SJCRH30 (cell line): ENCODE measurements around the gene WDR20. TPM values are rescaled to one million over a fixed set of nuclear protein-coding genes. Genes with fewer than 3 reads are reported as not detected.

ENCODE experiments used
- DNase-seq, 2 experiments: peaks; one replicate each; pipeline ENCODE4 v3.0.0-alpha.2; 2015 to 2020
- H3K27ac ChIP-seq: fragments of 250-450 bp; sonication (Bioruptor Pico); 2 replicates; pipeline ENCODE4 v1.5.1; 2020; ENCODE audit warnings: mild to moderate bottlenecking, moderate library complexity
- H3K27me3 ChIP-seq: fragments of 250-450 bp; sonication (Bioruptor Pico); 2 replicates; pipeline ENCODE4 v1.5.1; 2020; ENCODE audit warnings: mild to moderate bottlenecking, moderate library complexity
- H3K36me3 ChIP-seq: fragments of 250-450 bp; sonication (Bioruptor Pico); 2 replicates; pipeline ENCODE4 v1.5.1; 2020; ENCODE audit warnings: mild to moderate bottlenecking, moderate library complexity
- H3K4me1 ChIP-seq: fragments of 250-450 bp; sonication (Bioruptor Pico); 2 replicates; pipeline ENCODE4 v1.5.1; 2020; ENCODE audit warnings: mild to moderate bottlenecking, moderate library complexity
- H3K4me3 ChIP-seq: fragments of 250-450 bp; sonication (Bioruptor Pico); 2 replicates; pipeline ENCODE4 v1.5.1; 2020; ENCODE audit warnings: mild to moderate bottlenecking, moderate library complexity
- H3K9me3 ChIP-seq: fragments of 250-450 bp; sonication (Bioruptor Pico); replicated peaks from 2 replicates; pipeline ENCODE4 v1.5.1; 2020; ENCODE audit warnings: mild to moderate bottlenecking, moderate library complexity
- total RNA-seq: library from RNA; depleted of rRNA; stranded (reverse); fragments of >200 nt; shearing (Covaris generic); gene quantifications from 2 replicates; pipeline ENCODE4 v1.2.3, GENCODE V29; 2014

WDR20 gene
- total RNA-seq, 1 experiment from 2014 or later = 23.2 TPM

DNA sequence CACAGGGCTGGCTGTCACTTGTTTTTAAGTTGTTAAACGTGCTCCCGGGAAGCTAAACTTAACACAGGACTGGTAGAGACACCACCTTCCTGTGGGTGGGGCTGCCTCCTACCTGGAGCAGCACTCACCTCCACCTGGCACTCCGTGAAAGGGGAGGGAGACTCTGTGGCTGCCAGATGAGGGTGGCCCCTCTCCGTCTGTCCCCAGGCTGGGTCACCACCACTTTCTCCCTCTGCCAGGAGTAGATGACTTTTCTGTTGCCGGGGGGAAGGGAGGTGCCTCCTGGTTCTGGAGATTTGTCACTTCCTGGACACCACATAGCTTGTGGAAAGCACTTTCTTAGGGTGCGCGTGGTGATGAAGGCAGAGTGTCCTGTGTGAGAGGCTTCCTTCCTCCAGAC, 81.3 kb downstream of the WDR20 start:
- H3K27me3 ChIP-seq = no peaks in the 10 kb centered on the region
- no peaks in the 10 kb centered on the region for H3K9me3 ChIP-seq
- H3K36me3 ChIP-seq = peaks cover 2% of the 10 kb centered on the region; the same call in 1 of the 2 replicates
- H3K27ac ChIP-seq = no peak overlapping the region
- H3K4me1 ChIP-seq = peaks cover 6% of the 10 kb centered on the region; the same call in 1 of the 2 replicates
- no peak overlapping the region for H3K4me3 ChIP-seq
- DNase-seq = no peak

DNA sequence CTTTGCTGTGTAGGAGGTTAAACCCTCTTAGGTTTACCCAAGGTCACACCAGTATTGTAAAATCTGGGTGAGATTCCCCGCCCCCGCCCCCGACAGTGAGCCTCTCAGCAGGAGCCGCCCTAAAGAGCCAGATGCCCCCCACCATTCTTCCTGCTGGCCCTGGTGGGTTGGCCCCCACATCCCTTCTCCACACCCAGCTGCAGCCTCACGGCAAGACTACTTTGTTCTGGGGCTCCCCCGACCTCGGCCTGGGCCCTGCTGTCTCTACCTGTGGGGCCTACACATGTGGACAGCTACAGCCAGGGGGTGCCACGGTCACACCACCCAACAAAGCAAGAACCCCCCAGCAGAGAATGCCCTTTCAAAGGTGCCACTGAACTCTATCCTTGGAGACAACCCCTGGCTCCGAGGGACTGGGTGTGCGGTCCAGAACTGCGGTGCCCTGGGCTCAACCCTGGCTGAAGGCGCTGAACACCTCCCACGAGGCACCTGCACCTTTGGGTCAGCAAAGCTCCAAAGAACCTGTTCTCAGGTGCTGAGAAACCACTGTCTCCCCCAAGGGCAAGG, 82.4 kb downstream of the WDR20 start:
- H3K9me3 ChIP-seq = no peaks in the 10 kb centered on the region
- H3K4me3 ChIP-seq = no peak overlapping the region
- peaks cover 6% of the 10 kb centered on the region; the same call in 1 of the 2 replicates for H3K4me1 ChIP-seq
- H3K27ac ChIP-seq = no peak overlapping the region
- no peak for DNase-seq
- H3K36me3 ChIP-seq = peaks cover 2% of the 10 kb centered on the region; the same call in 1 of the 2 replicates
- no peaks in the 10 kb centered on the region for H3K27me3 ChIP-seq

DNA sequence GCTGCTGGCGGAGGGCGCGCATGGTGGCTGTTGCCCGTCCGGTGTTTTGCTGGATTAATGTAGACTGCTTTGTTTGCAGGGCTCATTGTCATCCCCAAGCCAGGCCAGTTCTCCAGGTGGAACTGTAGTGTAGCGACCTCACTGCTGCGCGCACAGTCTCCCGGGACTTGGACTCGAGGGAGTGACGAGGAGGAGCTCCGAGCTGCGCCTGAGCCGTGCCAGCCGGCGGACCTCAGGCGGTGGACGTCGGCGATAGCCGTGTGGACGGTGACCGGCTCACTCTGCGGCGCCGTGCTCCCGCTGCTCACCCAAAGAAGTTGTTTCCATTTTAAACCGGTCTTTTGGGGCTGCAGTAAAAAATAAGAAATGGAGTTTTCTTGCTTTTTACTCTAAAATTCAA, 83.1 kb downstream of the WDR20 start:
- H3K27me3 ChIP-seq = no peaks in the 10 kb centered on the region
- H3K36me3 ChIP-seq = peaks cover 2% of the 10 kb centered on the region; the same call in 1 of the 2 replicates
- H3K4me1 ChIP-seq = peaks cover 6% of the 10 kb centered on the region; the same call in 1 of the 2 replicates
- H3K4me3 ChIP-seq = no peak overlapping the region
- H3K9me3 ChIP-seq = no peaks in the 10 kb centered on the region
- no peak for DNase-seq
- no peak overlapping the region for H3K27ac ChIP-seq

DNA sequence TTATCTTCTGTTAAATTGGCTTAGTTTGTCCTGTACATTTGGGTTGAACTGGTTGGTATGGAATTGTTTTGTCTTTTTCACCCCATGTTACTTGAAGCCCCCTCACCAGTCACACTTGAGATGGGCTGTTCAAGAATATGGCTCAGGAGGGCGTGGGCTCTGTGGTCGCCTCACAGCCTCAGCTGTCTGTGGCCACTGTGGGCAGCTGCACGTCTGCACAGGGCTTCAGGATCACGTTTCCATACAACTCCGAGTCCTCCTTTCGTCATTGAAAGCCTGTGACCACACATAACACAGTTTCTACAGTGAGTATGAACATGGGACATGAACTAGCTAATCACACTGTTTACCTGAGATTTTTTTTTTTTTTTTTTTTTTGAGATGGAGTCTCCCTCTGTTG, 84.0 kb downstream of the WDR20 start:
- Histone ChIP-seq H3K27me3 (no peaks in the 10 kb centered on the region), H3K9me3 (no peaks in the 10 kb centered on the region), H3K27ac (no peak overlapping the region), H3K36me3 (peaks cover 2% of the 10 kb centered on the region; the same call in 1 of the 2 replicates), H3K4me1 (peaks cover 6% of the 10 kb centered on the region; the same call in 1 of the 2 replicates), H3K4me3 (no peak overlapping the region)
- peak; percentile 72 to 80 for DNase-seq

DNA sequence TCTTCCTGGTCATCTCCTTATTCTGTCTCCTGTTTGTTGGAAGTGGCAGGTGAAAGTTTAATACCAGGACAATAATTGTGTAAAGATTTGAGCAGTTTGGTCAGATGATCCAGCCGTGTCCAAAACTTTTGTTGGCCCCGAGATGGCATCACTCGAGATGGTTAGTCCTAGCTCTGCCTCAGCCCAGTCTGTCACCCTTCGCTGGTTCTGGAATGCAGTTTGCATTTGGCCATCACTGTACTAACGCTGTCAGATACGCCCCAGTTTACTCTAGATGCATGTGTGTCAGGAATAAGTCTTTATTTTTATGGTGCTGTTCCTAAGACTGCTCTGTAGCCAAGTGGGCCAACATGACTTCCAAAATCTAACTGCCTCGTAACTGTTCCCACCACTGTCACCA, 85.7 kb downstream of the WDR20 start:
- no peaks in the 10 kb centered on the region for H3K27me3 ChIP-seq
- no peak overlapping the region for H3K27ac ChIP-seq
- DNase-seq = no peak
- H3K4me3 ChIP-seq = no peak overlapping the region
- H3K36me3 ChIP-seq = peaks cover 2% of the 10 kb centered on the region; the same call in 1 of the 2 replicates
- H3K4me1 ChIP-seq = peaks cover 6% of the 10 kb centered on the region; the same call in 1 of the 2 replicates
- no peaks in the 10 kb centered on the region for H3K9me3 ChIP-seq

DNA sequence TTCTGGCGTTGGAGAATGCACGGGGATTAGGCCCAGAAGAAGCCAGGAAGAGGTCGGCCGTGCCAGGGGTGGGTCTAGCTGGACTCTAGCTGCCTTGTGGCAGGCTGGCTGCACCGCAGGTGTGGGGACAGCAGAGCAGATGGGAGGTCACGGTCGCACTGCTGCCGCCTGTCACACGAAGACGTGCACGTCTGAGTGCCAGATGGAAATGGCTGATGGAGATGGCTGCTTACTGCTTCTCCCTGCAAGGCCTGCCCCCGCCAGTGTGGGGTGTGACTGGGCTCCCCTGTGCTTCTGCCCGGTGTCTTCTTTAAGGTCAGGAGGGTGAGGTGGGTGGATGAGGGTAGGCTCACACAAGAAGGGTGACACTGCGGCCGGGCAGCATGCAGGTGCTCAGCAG, 86.2 kb downstream of the WDR20 start:
- Histone ChIP-seq H3K4me1 (peaks cover 6% of the 10 kb centered on the region; the same call in 1 of the 2 replicates), H3K27me3 (no peaks in the 10 kb centered on the region), H3K36me3 (peaks cover 2% of the 10 kb centered on the region; the same call in 1 of the 2 replicates), H3K4me3 (no peak overlapping the region), H3K9me3 (no peaks in the 10 kb centered on the region), H3K27ac (no peak overlapping the region)
- no peak for DNase-seq

DNA sequence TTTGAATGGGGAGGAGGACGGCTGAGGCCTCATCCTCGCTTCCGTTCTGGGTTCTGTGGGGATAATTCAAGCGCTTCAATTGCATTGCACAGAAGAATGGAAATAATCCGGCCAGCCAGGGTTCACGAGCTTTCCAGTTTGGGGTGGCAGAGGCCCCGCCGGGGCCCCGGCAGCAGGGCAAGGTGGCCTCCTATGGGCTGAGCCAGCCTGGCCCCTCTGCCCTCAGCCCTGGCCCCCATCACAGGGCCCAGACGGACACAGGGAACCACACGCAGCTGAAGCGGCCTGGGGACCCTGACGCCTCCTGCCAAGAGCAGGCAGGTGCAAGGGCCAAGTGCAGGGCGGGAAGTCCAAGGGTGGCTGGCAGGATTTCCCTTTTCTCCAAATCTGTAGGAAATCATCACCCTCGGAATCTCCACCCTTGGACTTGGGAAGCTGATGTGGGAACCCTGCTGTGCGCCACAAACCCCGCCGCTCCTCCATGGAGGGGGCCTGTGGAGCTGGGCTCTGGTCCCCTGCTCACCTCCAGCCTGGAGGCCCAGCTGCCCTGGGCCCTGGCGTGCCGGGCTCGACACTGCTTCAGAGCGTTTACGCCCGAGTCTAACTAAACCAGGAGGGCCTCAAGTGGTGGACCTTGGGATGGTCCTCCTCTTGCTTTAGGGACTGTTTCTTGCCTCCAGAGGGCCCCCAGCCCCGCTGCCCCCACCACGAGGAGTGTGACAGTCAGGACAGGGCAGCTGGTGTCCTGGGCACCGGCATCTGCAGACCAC, 86.8 kb downstream of the WDR20 start:
- H3K27ac ChIP-seq = no peak overlapping the region
- no peak for DNase-seq
- H3K36me3 ChIP-seq = no peaks in the 10 kb centered on the region
- no peak overlapping the region for H3K4me3 ChIP-seq
- no peaks in the 10 kb centered on the region for H3K27me3 ChIP-seq
- H3K9me3 ChIP-seq = no peaks in the 10 kb centered on the region
- peaks cover 6% of the 10 kb centered on the region; the same call in 1 of the 2 replicates for H3K4me1 ChIP-seq

DNA sequence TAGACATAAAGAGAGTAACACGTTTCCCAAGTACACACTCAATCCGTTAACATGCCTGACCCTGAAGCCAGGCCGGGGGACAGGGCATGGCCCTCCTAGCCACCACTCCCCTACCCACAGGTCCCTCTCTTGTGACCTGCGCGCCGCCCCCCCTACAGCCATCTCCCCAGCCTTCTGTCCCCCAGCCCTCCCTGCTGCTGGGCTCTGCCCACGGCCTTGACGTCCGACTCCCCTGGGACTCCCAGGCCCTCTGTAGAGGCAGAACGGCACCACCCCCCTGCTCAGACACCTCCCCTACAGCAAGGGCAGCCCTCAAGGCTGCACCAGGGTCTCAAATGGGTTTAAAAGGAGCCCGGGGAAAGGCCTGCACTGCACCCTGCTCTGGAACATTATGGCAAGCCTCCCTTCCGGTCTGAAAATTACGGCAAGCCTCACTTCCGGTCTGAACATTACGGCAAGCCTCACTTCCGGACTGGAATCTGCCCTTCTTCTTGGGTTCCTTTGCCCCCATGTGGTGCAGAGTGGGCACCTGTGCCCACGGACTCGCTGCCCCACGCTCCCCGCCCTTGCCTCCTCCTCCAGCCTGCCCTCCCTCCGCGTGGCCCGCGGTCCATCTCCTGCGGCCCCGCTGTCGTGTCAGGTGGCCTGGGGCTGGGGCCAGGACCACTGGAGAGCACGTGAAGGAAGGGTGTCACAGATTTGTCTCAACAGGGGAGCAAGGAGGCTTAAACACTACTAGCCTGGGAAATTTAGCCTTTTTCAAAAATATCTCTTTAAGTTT, 87.7 kb downstream of the WDR20 start:
- Histone ChIP-seq H3K9me3 (no peaks in the 10 kb centered on the region), H3K36me3 (no peaks in the 10 kb centered on the region), H3K27me3 (no peaks in the 10 kb centered on the region), H3K4me3 (no peak overlapping the region), H3K27ac (no peak overlapping the region), H3K4me1 (peaks cover 6% of the 10 kb centered on the region; the same call in 1 of the 2 replicates)
- no peak for DNase-seq

DNA sequence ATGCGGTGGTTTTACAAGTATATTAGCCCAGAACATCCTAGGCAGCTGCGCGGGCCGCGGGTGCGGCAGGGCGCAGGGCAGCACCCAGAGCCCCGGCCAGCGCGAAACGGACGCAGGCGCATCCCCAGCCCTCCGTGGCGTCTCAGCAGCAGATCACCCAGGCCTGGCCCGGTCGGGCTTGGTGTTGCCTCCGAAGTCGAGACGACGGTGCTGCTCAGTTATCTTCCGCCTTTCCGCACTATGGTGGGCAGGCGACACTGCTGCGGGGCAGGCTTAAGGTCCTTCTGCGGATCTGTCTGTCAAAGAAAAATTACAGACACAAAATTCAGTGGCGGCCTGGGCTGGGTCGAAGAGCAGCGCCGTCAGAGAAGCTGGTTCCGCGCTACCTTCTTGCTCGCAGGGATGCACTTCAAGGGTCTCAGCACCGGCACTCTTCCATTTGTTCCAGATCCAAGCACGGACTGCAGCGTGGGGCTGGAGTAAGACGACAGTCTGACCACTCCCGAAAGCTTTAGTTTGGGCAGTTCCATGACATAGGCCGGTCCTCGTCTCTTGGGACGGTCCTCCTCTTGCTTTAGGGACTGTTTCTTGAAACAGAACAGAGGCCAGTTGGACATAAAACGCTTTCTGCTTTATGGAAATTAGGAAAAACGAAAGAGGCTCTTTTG, 89.5 kb downstream of the WDR20 start:
- H3K27ac ChIP-seq = no peak overlapping the region
- no peaks in the 10 kb centered on the region for H3K9me3 ChIP-seq
- H3K4me1 ChIP-seq = no peaks in the 10 kb centered on the region
- DNase-seq = no peak
- no peaks in the 10 kb centered on the region for H3K27me3 ChIP-seq
- no peaks in the 10 kb centered on the region for H3K36me3 ChIP-seq
- no peak overlapping the region for H3K4me3 ChIP-seq

DNA sequence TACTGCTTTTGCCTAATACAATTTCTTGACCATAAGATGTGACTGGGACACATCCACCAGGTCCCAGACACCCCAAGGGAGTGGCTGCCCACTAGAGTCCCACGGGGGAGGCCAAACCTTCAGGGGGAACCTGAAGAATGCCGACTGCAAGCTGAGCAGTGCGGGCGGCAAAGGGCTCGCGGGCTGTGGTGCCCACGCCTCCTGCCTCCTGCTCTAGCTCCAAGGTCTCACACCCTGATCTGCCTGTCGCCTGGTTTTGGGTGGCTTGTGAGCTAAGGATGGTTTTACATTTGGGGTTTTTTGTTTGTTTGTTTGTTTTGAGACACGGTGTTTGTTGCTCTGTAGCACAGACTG, 90.0 kb downstream of the WDR20 start:
- Histone ChIP-seq H3K4me1 (no peaks in the 10 kb centered on the region), H3K27ac (no peak overlapping the region), H3K36me3 (no peaks in the 10 kb centered on the region), H3K4me3 (no peak overlapping the region), H3K27me3 (no peaks in the 10 kb centered on the region), H3K9me3 (no peaks in the 10 kb centered on the region)
- DNase-seq = no peak

DNA sequence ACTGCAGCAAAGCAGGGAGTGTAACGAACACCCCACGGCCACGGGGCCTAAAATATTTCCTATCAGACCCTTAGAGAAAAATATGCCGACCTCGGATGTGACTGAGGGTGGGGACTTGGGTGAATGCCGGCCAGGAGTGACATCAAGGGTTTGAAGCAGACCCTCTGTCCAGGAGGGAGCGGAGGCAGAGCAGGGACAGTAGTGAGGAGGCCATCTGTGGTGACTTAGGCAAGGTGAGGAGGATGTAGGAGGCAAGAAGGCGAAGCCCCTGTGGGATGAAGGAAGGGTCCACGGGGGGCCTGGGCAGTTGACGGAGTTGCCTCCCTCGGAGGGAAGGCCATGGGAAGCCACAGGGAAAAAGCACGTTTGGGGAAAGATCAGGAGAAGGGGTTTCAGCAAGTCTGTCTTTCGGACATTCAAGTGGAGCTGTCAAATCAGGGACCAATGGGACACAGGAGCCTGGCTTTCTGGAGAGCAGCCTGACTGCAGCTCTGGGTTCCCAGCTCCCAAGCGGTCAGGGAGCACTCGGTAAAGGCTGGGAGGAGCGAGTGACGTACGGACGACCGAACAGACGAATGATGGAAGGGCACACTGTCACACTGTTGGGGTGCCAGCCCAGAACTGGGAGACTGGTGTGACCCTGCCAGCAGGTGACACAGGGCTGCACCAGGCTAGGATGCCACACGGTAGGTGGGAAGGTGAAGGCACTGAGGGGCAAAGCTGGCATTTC, 90.9 kb downstream of the WDR20 start:
- no peak for DNase-seq

DNA sequence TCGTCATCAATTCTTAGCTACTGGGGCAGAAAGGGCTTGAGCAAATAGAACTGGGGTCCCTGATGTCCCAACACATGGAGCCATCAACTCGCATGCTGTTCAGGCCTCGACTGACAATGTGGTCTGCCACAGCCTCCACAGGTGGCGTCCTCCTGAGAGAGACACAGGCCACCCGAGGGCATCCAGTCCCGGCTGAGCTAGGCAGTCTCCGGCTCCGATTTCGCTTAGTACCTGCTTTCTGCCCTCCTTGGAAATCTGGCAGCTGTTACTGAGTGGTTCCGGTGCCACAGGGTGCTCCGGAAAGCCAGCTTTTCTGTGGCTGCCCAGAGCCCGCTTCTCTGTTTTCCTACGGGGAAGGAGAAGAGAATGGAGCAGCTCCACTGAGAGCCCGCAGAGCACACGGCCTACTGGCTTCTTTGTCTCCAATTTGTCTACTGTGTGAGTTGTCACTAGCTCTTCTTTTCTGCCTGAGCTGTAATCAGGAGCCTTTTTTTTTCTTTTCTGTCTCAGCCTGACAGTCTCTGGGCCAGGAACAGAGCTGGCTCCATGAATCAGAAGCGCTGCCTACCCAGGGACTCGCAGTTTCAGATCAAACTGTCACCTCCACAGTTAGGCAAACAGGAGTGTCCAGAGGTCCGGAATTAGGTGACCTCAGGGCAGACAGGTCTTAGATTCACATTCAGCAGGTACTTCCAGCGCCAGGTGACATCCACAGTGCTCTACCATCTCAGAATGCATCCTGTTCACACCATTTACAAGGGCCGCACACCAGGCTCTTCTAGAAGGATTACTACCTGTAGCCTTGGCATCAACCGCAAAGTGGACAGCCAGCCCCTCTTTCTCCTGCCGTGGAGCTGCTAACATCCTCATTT, 92.0 kb downstream of the WDR20 start:
- no peak overlapping the region for H3K4me3 ChIP-seq
- DNase-seq = no peak
- H3K36me3 ChIP-seq = no peaks in the 10 kb centered on the region
- H3K27ac ChIP-seq = no peak overlapping the region
- no peaks in the 10 kb centered on the region for H3K9me3 ChIP-seq
- no peaks in the 10 kb centered on the region for H3K27me3 ChIP-seq
- H3K4me1 ChIP-seq = peaks cover 2% of the 10 kb centered on the region; the same call in 1 of the 2 replicates

More for the DNA sequence above, 90.9 kb downstream of the WDR20 start:
- peaks cover 2% of the 10 kb centered on the region; the same call in 1 of the 2 replicates for H3K4me1 ChIP-seq
- no peak overlapping the region for H3K4me3 ChIP-seq
- no peaks in the 10 kb centered on the region for H3K9me3 ChIP-seq
- H3K36me3 ChIP-seq = no peaks in the 10 kb centered on the region
- no peak overlapping the region for H3K27ac ChIP-seq
- no peaks in the 10 kb centered on the region for H3K27me3 ChIP-seq

DNA sequence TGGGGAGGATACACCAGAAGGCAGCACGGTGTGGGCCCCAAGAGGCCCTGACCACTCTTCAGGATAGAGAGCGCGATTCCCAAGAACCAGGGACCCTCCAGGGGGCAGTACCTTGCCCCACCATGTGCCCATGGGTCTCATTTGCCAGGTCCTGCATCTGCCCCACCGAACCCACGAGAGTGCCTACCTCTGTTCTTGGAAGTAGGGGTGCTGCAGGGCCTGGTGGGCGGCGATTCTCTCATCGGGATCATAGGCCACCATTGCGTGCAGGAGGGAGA, 92.6 kb downstream of the WDR20 start:
- Histone ChIP-seq H3K4me1 (peaks cover 2% of the 10 kb centered on the region; the same call in 1 of the 2 replicates), H3K9me3 (no peaks in the 10 kb centered on the region), H3K36me3 (no peaks in the 10 kb centered on the region), H3K4me3 (no peak overlapping the region), H3K27ac (no peak overlapping the region), H3K27me3 (no peaks in the 10 kb centered on the region)
- DNase-seq = no peak
